Kidney capillary endothelial cell (primary cell): Measurements from ENCODE around the gene RASGEF1C.
"Not testable (repeated sequence)": the region's sequence is repeated elsewhere in the genome, so short reads cannot be mapped to it uniquely, and the experiment has no call there.

Experiments used
- DNase-seq: peaks from one replicate; pipeline ENCODE4 v3.0.0-alpha.2; 2018; ENCODE audit warnings: low spot score

Gene RASGEF1C

GRCh38 chr5:180135967-180136629 lies 72.9 kb downstream of the RASGEF1C start:
- no peak for DNase-seq

- DNase-seq, result peak; percentile 65
Observed at GRCh38 chr5:180135128-180135955, 73.7 kb downstream of the RASGEF1C start.

GRCh38 chr5:180133971-180134508 lies 75.0 kb downstream of the RASGEF1C start:
- no peak for DNase-seq

GRCh38 chr5:180133551-180133950 lies 75.5 kb downstream of the RASGEF1C start:
- no peak for DNase-seq

- DNase-seq, result no peak
Observed at GRCh38 chr5:180133060-180133459, 76.0 kb downstream of the RASGEF1C start.

- no peak for DNase-seq
Observed at GRCh38 chr5:180130876-180131740, 77.9 kb downstream of the RASGEF1C start.

- DNase-seq, result no peak
Observed at GRCh38 chr5:180130291-180130869, 78.6 kb downstream of the RASGEF1C start.

GRCh38 chr5:180129291-180130190 lies 79.5 kb downstream of the RASGEF1C start:
- DNase-seq, result no peak

- no peak for DNase-seq
Observed at GRCh38 chr5:180128671-180129261, 80.2 kb downstream of the RASGEF1C start.

- no peak for DNase-seq
Observed at GRCh38 chr5:180127682-180128670, 81.0 kb downstream of the RASGEF1C start.

GRCh38 chr5:180126716-180127681 lies 82.0 kb downstream of the RASGEF1C start:
- DNase-seq, result no peak

- DNase-seq, result not testable (repeated sequence)
Observed at GRCh38 chr5:180126156-180126555, 82.9 kb downstream of the RASGEF1C start.

GRCh38 chr5:180124662-180125061 lies 84.3 kb downstream of the RASGEF1C start:
- not testable (repeated sequence) for DNase-seq

GRCh38 chr5:180122875-180123274 lies 86.1 kb downstream of the RASGEF1C start:
- no peak for DNase-seq

- DNase-seq, result no peak
Observed at GRCh38 chr5:180121826-180122413, 87.1 kb downstream of the RASGEF1C start.

GRCh38 chr5:180120237-180121101 lies 88.5 kb downstream of the RASGEF1C start:
- DNase-seq, result no peak

- DNase-seq, result no peak
Observed at GRCh38 chr5:180119903-180120236, 89.1 kb downstream of the RASGEF1C start.
